ENCODE data around the gene ARVCF.
"Not testable (repeated sequence)": the region's sequence is repeated elsewhere in the genome, so short reads cannot be mapped to it uniquely, and the experiment has no call there.

The ARVCF gene

DNA sequence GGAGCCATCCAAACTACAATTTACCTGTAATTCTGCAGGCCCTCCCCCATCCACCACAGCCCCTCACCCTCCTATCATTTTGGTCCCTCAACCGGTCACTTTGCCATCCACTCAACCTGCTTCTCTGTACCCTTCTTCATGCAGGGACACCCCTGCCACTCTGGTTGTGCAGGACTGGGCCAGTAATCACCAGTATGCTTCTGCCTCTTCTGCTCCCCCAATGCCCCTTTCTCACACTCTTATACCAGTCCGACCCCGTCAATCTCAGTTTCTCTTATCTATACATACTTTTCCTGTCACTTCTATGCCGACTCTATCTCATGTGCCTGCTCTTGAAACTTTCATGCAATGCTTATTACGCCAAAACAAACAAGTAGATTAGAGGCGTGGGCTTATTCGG lies 80.1 kb downstream of the ARVCF start:
- DNase-seq (ENCODE audit: low read depth in 2 of 2), result no peak

DNA sequence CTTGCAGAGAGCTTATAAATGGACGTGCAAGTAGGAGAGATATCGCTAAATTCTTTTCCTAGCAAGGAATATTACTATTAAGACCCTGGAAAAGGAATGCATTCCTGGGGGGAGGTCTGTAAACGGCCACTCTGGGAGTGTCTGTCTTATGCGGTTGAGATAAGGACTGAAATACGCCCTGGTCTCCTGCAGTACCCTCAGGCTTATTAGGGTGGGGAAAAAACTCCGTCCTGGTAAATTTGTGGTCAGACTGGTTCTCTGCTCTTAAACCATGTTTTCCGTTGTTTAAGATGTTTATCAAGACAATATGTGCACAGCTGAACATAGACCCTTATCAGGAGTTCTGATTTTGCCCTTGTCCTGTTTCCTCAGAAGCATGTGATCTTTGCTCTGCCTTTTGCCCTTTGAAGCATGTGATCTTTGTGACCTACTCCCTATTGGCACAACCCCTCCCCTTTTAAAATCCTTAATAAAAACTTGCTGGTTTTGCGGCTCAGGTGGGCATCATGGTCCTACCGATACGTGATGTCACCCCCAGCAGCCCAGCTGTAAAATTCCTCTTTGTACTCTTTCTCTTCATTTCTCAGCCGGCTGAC lies 81.4 kb downstream of the ARVCF start:
- DNase-seq (ENCODE audit: low read depth in 2 of 2), result not testable (repeated sequence)

DNA sequence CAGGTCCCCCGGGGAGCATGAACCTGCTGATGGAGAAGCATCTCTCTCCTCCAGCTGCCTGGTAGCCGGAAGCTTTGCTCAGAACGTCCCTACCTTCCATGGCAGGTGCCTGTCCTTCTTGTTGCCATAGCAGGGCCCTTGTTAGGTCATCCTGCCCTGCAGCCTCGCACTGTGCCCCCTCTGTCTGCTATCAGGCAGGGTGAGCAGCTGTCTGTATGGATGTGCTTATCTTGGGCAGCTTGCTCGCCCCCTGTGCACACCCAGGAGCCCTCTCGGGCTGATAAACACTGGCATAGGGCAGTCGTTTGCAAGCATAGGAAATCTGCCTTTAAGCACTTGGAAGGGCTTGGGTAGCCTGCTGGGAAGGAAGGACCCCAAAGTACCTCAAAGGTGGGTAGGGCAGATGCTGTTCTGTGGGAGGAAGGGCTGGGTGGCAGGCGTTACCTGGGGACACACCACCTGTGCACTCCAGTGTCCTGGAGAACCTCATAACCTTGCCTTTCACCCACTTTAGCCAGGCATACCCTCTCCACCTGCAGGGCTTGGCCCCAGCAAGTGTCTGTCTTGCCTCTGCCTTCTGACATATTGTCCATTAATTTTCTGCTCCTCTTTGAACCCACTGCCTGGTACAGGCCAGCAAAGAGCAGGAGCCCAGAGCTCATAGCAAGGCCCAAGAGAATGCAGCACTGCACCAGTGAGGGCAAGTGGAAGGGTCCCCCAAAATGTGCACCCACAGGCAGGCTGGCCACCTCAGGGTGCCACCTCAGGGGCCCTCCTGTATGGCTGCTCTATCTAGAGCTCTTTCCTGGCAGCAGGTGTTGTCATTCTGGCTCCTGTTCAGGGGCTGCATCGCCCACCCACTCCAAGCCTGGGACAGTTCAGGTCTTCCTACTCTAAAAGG lies 83.0 kb downstream of the ARVCF start:
- no peak for DNase-seq (ENCODE audit: low read depth in 2 of 2)

DNA sequence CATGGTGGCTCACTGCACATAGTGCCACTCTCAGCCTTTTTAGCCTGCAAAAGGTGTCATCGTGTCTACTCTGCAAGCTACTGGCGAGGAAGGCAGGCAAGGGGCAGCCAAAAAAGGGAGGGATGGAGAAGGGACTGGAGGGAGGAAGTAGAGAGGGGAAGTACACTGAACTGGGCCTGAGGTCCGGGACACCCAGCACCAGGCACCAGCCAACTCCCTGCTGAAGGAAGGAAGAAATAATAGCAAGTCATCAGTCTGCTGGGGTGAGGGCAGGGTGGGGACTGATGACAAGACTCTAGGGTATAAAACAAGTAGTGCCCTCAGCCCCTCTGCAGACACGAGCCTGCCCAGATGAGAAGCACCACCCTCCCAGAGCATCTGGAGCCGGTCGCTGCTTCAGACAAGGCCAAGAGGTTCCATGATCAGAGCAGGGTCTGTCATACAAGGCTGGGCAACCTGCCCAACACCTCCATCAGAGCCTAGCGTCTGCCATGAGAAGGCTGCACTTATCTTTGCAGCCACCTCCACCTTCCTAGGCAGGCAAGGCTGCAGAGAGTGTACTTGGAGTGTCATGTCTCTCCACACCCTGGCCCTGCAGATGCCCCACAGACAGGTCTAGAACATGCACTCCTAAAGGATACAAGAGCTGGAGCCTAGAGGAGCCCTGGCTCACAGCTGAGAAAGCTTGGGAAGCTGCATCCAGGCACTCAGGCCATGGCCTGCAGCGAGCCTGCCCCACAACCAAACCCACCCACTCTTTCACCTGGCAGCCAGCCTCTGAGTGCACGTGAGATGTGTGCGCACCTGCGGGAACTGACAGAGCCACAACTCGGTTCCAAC lies 84.0 kb downstream of the ARVCF start:
- no peak for DNase-seq (ENCODE audit: low read depth in 2 of 2)

DNA sequence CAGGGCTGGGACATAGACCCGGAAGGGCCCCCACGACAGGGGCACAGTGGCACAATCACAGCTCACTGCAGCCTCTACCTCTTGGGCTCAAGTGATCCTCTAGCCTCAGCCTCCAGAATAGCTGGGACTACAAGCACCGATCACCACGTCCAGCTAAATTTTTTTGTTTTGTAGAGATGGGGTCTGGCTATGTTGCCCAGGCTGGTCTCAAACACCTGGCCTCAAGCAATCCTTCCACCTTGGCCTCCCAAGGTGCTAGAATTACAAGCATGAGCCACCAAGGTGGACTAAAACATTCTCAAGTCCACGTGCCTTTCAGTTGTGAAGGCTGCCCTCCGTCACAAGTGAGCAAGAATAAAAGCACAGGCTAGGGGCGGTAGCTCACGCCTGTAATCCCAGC lies 85.1 kb downstream of the ARVCF start:
- no peak for DNase-seq (ENCODE audit: low read depth in 2 of 2)

DNA sequence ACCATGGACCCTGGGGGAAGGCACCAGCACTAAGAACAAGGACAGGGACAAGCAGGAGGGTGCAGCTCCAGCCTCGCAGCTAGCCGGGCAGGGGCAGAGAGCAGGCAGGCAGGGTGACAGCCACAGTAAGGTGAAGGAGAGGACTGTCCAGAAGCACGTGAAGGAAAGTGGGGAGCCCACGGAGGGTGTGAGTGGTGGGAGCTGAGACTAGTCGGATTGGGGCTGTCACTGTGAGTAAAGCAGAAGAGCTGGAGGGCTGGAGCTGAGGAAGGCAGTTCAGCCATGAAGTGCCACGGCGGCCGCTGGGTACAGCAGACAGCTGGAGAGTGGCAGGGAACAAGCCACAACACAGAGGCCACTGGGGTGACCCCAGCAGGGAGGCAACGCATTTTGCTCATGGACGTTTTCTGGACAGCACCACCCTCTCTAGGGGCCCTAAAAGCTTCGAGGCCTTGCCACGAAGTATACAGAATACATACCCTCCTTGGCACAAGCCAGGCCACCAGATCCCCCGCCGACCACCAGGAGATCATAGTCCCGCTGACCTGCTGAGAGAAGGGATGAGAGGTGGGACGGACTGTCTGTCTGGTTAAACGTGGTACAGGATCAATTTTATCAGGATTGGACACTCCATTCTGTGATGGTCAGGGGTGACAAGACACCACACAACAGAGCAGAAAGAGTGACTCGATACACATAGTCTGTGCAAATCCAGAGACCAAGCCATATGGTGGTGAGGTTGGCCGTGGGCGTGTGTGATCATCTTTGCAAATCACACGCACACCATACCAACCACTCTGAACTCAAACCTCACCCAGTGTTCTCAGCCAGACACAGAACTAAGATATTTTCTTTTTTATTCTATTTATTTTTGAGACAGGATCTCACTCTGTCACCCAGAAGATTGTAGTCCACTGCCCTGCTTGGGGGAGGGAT lies 85.8 kb downstream of the ARVCF start:
- no peak for DNase-seq (ENCODE audit: low read depth in 2 of 2)

GRCh38 chr22:19929586-19930550 lies 86.8 kb downstream of the ARVCF start:
- DNase-seq (ENCODE audit: low read depth in 2 of 2), result no peak

- no peak for DNase-seq (ENCODE audit: low read depth in 2 of 2)
Measured at GRCh38 chr22:19928207-19928606, 88.4 kb downstream of the ARVCF start.

DNA sequence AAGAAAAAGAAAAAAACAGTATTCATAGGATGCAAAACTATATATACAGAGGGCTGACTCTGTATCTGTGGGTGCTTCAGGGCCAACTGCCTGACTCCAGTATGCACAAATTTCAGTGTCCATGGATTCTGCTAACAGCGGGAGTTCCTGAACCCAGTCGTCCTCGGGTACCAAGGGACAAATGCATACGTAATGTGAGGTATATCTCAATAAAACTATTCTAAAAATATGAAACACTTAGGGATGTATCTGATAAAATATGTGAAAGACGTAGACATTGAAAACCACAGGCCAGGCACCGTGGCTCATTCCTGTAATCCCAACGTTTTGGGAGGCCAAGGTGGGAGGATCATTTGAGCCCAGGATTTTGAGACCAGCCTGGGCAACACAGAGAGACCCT lies 88.9 kb downstream of the ARVCF start:
- DNase-seq (ENCODE audit: low read depth in 2 of 2), result no peak

DNA sequence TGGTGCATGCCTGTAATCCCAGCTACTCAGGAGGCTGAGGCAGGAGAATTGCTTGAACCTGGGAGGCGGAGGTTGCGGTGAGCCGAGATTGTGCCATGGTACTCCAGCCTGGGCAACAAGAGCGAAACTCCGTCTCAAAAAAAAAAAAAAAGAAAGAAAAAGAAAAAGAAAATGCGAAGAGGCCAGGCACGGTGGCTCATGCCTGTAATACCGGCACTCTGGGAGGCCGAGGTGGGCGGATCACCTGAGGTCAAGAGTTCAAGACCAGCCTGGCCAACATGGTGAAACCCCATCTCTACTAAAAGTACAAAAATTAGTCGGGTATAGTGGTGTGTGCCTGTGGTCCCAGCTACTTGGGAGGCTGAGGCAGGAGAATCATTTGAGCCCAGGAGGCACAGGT lies 90.6 kb downstream of the ARVCF start:
- not testable (repeated sequence) for DNase-seq (ENCODE audit: low read depth in 2 of 2)

DNA sequence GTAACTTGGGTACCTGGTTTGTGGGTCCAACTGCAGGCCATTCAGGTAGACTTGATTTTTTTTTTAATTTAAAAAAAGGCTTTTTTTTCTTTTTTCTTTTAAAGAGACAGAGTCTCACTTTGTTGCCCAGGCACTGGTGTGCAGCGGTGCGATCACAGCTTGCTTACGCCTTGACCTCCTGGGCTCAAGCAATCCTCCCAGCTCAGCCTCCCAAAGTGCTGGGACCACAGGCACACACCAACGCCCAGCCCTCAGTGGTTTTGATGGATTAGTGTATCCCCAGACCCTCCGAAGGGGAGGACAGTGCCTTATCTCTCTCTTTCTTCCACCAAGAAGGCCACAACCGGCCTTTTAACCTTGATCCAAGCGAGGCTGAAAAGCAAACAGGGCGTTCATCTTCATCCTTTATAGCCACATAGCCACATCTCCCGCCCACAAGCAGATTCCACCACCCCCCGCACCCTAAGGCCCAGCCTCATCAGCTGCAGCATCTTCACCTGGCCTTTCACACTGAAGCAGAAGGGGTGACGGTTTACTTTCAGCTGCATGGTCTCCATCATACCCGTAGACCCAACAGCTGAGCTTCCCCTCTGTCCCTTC lies 92.6 kb downstream of the ARVCF start:
- no peak for DNase-seq (ENCODE audit: low read depth in 2 of 2)

GRCh38 chr22:19921544-19922081 lies 95.0 kb downstream of the ARVCF start:
- no peak for DNase-seq (ENCODE audit: low read depth in 2 of 2)
